ENCODE results near the gene ATG10.

DNA sequence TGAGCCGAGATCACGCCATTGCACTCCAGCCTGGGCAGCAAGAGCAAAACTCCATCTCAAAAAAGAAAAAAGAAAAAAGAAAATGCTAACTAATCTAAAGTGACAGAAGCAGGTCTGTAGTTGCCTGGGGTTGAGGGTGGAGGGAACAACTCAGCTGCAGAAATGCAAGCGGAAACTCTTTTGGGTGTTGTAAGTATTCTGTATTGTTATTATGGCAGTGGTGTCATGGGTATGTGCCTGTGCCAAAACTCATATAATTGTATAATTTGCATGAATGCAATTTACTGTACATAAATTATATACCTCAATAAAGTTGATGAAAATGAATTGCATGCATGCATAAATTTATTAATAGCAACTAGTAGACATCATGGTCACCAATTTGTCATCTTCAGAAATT, 329.4 kb downstream of the ATG10 start:
- TF ChIP-seq, protein P1, sequence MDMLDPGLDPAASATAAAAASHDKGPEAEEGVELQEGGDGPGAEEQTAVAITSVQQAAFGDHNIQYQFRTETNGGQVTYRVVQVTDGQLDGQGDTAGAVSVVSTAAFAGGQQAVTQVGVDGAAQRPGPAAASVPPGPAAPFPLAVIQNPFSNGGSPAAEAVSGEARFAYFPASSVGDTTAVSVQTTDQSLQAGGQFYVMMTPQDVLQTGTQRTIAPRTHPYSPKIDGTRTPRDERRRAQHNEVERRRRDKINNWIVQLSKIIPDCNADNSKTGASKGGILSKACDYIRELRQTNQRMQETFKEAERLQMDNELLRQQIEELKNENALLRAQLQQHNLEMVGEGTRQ (CRISPR knock-in tag; IDR thresholded peaks at IDR 0.05), result no peak
- TF ChIP-seq GRHL2 (CRISPR knock-in tag; IDR thresholded peaks at IDR 0.05; ENCODE audit: insufficient replicate concordance, severe bottlenecking), result no peak
- TF ChIP-seq ATF1 (CRISPR knock-in tag; IDR thresholded peaks at IDR 0.05), result no peak
- TF ChIP-seq CTCF (IDR thresholded peaks at IDR 0.05), result no peak
- TF ChIP-seq, protein P2, sequence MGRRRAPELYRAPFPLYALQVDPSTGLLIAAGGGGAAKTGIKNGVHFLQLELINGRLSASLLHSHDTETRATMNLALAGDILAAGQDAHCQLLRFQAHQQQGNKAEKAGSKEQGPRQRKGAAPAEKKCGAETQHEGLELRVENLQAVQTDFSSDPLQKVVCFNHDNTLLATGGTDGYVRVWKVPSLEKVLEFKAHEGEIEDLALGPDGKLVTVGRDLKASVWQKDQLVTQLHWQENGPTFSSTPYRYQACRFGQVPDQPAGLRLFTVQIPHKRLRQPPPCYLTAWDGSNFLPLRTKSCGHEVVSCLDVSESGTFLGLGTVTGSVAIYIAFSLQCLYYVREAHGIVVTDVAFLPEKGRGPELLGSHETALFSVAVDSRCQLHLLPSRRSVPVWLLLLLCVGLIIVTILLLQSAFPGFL (CRISPR knock-in tag; IDR thresholded peaks at IDR 0.05; ENCODE audit: borderline replicate concordance), result no peak
- no peak for TF ChIP-seq ZNF423 (CRISPR knock-in tag; IDR thresholded peaks at IDR 0.05)
- no peak for TF ChIP-seq MAX (CRISPR knock-in tag; IDR thresholded peaks at IDR 0.05)
- no peak for TF ChIP-seq TEAD4 (CRISPR knock-in tag; IDR thresholded peaks at IDR 0.05)
- TF ChIP-seq CREM (CRISPR knock-in tag; IDR thresholded peaks at IDR 0.05), result no peak
- TF ChIP-seq, protein P3, sequence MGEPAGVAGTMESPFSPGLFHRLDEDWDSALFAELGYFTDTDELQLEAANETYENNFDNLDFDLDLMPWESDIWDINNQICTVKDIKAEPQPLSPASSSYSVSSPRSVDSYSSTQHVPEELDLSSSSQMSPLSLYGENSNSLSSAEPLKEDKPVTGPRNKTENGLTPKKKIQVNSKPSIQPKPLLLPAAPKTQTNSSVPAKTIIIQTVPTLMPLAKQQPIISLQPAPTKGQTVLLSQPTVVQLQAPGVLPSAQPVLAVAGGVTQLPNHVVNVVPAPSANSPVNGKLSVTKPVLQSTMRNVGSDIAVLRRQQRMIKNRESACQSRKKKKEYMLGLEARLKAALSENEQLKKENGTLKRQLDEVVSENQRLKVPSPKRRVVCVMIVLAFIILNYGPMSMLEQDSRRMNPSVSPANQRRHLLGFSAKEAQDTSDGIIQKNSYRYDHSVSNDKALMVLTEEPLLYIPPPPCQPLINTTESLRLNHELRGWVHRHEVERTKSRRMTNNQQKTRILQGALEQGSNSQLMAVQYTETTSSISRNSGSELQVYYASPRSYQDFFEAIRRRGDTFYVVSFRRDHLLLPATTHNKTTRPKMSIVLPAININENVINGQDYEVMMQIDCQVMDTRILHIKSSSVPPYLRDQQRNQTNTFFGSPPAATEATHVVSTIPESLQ (CRISPR knock-in tag; IDR thresholded peaks at IDR 0.05), result no peak
- TF ChIP-seq, protein P4, sequence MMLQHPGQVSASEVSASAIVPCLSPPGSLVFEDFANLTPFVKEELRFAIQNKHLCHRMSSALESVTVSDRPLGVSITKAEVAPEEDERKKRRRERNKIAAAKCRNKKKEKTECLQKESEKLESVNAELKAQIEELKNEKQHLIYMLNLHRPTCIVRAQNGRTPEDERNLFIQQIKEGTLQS (CRISPR knock-in tag; conservative IDR thresholded peaks at IDR 0.05), result no peak
- TF ChIP-seq, protein P5, sequence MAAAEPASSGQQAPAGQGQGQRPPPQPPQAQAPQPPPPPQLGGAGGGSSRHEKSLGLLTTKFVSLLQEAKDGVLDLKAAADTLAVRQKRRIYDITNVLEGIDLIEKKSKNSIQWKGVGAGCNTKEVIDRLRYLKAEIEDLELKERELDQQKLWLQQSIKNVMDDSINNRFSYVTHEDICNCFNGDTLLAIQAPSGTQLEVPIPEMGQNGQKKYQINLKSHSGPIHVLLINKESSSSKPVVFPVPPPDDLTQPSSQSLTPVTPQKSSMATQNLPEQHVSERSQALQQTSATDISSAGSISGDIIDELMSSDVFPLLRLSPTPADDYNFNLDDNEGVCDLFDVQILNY (CRISPR knock-in tag; IDR thresholded peaks at IDR 0.05), result no peak
- TF ChIP-seq IRF1 (CRISPR knock-in tag; IDR thresholded peaks at IDR 0.05), result no peak
- no peak for TF ChIP-seq CREB1 (CRISPR knock-in tag; IDR thresholded peaks at IDR 0.05)

Data from WTC11 (cell line).